ENCODE data around the gene NFATC2.

DNA sequence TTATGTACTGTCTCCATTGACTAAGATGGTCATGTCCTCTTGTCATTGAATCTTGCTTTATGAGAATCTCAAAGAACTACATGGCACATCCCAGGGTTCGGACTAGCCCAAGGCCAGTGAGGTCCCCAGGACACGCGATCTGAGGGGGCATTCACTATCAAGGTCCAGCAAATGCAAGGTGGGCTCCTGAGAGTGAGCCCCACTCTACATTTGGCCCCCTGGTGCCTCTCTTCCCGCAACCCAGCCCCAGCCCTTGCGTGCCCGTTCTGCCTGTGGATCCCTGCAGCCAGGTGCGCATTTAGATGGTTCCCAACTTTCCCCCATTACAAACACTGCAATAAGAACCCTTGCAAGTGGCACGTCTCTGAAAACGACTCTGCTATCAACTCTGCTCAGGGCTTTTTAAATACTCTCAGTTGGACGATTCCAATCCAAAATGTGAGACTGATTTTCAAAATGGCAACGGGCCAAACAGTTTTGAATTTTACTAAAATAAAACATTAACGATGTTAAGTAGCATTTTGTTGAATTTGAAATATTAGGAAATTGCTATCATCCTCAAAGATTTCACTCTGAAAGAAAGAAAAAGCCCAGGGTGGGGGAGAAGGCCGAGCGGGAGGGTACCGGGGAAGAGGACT lies 59.6 kb downstream of the NFATC2 start:
- no peak for TF ChIP-seq POLR2A (IDR thresholded peaks at IDR 0.05; ENCODE audit: low read length)
- no peak for TF ChIP-seq GATA1 (IDR thresholded peaks at IDR 0.05; ENCODE audit: low read depth, low read length)
